Amniotic stem cell (primary cell): ENCODE data around the gene ZNF423.

Experiments used
- DNase-seq: peaks from one replicate; lab custom pipeline; 2025; lab: John Stamatoyannopoulos, UW

The ZNF423 gene

DNA sequence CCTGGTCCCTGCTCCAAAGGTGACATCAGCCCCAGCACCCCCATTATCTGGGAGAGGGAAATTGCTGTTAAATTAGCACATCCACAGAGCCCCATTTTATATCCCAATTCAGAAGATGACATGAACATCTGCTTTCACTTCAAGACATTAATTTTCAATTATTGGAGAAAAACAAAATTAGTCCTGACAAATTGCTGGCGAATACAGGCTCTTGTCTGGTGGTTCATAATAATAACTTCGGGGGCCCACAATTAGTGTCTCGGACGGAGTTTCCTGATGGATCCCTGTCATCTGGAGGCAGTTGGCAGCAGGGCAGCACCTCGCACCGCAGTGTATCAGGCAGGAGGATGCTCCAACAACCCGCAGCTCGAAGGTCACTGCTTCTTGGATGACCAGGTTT is 7.4 kb downstream of the ZNF423 start:
- no peak for DNase-seq

- DNase-seq = no peak
Measured at GRCh38 chr16:49846800-49847199, 9.1 kb downstream of the ZNF423 start.

GRCh38 chr16:49844359-49844758 is 11.6 kb downstream of the ZNF423 start:
- no peak for DNase-seq

GRCh38 chr16:49843758-49844157 is 12.2 kb downstream of the ZNF423 start:
- no peak for DNase-seq

GRCh38 chr16:49842972-49843371 is 12.9 kb downstream of the ZNF423 start:
- no peak for DNase-seq

DNA sequence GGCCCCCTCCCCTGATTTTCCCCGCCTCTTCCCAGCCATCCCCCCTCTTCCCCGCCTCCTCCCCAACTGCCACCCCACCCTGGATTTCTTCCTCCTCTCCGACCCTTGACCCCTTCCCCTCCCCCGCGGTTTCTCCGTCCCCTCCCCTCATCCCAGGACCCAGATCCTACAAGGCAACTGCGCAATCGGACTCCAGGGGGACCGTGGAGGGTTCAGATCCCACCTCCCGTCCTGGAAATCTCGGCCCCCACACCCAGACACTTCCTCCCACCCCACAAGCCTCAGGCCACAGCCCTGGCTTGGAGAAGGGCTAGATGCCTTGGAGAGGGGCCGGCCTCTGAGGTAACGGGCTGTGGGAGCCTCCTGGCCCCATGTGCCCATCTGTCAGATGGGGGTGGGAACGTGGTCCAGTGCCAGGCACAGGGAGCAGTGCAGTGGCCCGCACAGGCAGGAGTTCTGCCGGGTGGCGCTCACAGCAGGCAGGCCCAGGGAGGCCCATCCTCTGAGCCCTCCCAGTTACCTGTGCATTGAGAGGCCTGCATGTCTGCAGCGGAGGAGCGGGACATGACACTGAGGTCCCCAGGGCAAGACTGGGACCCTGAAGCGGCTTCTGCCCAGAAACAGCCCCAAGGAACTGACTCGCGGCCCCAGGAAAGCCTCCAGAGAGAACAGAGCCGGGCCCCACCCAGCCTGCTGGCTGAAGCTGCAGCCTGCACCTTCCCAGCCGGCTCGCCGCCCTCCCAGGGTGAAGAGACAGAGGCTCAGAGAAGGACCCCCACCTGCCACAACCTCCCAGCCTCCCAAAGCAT is 16.7 kb downstream of the ZNF423 start:
- DNase-seq = no peak

- no peak for DNase-seq
Measured at GRCh38 chr16:49838441-49839016, 17.4 kb downstream of the ZNF423 start.

- DNase-seq = no peak
Measured at GRCh38 chr16:49837688-49838410, 18.1 kb downstream of the ZNF423 start.

GRCh38 chr16:49836668-49837067 is 19.2 kb downstream of the ZNF423 start:
- no peak for DNase-seq

DNA sequence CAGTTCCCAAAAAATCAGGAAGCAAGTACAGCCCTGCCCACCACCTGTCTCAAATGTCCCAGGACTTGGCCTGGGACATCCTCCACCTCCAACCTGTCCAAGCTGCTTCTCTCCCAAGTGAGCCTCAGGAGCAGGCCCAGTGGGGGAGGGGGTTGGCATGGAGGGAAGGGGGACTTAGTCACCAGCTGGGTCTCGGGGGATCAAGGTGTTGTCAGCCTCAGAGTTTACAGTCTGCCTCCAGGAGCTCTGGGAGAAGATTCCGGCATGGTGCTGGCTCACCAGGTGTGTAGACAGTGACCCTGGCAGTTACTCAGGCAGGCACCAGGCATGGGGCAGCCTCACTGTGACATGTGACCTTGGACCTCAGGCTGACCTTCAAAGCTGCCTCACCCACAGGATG is 19.7 kb downstream of the ZNF423 start:
- DNase-seq = no peak

DNA sequence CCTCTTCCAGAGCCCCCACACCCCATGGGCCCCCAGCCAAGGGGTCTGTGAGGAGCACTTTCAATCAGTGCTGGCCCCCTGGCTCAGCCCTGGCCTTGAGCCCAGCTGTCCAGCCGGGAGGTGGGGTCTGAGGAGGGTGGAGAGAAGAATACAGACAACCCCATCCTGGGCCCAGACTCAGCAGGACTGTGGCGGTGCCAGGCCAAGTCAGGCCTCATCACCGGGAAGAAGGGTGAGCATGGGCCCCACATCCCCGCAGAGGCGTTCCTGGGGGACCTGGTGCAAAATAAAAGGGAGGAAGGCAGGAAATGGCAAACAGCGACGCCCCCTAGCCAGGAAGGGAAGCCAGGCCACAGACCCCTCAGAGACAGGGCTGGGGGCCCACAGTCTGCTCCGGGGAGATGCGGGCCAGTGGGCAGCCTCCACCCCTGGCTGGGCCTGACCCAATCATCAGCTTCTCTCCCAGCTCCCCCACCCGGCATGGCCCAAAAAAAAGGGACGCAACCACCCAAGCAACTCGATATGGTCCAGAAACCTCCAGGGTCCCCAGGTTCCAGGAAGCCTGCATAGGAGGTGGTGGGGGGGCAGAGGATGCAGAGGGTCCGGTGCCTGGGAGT is 20.6 kb downstream of the ZNF423 start:
- DNase-seq = no peak

DNA sequence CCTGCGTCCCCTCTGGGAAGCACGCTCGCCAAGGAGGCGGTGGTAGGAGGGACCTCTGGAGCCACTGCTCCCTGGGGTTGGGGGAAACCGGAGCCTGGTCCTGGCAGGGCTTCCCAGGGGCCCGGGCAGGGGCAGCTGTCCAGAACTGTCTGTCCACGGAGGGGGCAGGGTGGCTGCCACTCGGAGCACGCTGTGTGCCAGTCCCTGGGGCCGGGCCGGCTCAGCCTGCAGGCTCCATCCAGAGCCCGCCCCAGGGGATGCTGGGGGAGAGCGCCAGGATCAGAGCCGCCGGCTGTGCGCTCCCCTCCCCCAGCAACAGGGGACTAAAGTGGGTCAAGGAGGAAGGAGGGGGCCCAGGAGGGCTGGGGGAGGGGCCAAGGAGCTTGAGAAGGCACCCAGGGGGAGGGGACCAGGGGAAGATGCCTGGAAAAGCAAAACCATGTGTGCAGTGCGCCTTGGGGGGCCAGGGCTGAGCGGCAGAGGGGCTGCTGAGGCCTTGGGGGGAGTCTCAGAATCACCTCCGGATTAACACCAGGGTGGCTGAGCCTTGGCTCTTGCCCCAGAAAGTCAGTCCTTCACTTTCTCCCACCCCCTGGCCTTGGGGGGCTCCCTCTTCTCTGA is 21.3 kb downstream of the ZNF423 start:
- DNase-seq = no peak

DNA sequence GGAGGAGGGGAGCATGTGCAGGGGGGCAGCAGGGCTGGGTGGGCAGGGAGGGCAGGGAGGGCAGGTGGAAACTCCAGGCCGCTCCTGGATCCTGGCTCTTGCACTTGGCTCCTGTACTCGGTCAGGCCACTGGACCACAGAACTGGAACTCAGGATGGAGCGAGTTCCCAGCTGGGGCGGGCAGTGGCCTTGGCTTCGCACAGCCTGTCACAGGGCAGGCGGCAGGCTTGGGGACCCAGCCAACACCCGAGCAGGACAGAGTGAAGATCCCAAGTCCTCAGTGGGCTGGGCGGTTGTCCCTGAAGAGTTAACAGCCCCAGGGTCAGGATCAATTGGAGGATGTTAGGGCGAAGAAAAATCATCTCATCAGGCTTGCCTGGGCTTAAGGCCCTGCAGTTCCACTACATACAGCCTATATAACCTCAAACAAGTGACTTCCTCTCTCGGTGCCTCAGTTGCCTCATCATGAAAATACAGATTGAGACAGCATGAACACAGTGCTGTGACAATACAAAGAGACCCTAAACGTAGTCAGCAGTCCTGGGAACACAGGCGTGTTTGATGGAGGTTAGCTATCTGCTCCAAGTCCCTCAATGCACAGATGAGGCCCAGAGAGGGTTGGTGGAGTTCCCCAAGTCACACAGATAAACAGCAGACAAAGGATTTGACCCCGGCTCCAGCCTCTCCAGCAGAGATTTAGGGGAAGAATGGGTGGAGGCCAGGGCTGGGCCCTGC is 21.9 kb downstream of the ZNF423 start:
- DNase-seq = no peak

GRCh38 chr16:49833085-49833484 is 22.8 kb downstream of the ZNF423 start:
- no peak for DNase-seq

GRCh38 chr16:49832177-49832576 is 23.7 kb downstream of the ZNF423 start:
- DNase-seq = no peak

DNA sequence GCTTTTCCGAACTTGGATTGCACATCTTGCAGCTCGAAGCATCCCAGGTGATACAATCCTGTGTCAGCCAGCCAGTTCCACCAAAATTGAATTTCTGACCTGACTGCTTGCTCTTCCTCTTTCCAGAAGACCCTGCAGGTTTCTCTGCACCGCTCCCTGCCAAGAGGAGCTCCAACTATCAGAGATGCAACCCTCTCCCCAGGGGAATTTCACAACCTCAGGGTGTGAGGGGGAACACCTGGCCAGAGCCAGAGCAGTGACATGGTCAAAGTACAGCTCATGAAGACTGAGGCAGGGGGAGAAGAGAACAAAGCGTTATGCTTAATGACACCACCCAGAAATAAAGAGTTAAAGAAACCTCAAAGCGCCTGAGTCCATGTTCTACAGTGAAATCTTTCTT is 25.0 kb downstream of the ZNF423 start:
- no peak for DNase-seq

- no peak for DNase-seq
Measured at GRCh38 chr16:49828533-49829267, 27.2 kb downstream of the ZNF423 start.

DNA sequence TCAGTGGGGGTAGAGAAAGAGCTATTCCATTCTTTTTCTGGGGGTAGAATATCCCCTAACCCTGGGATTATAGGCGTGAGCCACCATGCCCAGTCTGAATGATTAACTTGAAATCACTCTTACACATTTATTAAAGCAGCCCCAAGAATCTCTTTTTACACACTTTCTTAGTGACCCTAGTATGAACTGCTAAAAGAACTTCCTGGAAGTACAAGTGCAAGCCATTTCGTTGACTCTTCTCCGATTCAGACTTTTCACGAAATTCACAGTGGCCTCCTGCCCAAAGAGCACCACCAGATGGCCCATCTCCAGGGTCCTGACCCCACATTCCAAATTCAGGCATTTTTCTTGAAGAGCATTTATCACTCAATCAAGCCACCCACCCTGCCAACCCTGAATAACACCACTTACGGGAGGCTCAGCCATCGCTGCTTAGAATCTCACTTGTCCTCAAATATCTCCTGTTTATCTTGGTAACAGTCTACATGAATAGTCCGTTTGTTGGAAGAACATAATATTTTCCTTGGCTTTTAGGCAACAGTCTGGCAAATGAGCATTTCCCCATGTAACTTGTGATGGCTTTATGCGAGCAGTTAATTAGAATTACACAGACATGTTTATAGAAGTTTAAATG is 28.0 kb downstream of the ZNF423 start:
- no peak for DNase-seq

- no peak for DNase-seq
Measured at GRCh38 chr16:49826515-49826914, 29.4 kb downstream of the ZNF423 start.

DNA sequence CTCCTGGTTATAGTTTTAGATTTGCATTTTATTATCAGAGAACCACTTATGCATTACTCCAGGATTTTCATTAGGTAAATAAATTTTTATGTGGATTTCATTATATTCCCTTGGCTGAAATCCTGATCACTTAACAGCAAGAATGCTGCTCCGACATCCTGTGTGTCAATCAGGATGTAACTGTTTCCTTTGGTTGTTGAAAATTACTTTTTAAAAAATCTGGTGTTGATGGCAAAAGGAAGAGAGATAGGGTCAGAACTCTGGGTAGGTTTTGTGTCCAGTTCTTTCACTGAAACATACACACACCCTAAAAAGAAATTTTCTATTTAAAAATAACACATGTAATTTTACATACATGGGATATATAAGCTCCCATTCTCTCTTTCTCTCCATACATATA is 30.9 kb downstream of the ZNF423 start:
- DNase-seq = no peak
